ENCODE data around the gene SSTR3. TPM values are rescaled to one million over a fixed set of nuclear protein-coding genes. Genes with fewer than 3 reads are reported as not detected.

The SSTR3 gene
- total and polyA plus RNA-seq, 9 of the 15 experiments (the other 6 are each of a cell fraction or from before 2014, with no cell fraction given), result 0.03 TPM; not detected in 8

DNA sequence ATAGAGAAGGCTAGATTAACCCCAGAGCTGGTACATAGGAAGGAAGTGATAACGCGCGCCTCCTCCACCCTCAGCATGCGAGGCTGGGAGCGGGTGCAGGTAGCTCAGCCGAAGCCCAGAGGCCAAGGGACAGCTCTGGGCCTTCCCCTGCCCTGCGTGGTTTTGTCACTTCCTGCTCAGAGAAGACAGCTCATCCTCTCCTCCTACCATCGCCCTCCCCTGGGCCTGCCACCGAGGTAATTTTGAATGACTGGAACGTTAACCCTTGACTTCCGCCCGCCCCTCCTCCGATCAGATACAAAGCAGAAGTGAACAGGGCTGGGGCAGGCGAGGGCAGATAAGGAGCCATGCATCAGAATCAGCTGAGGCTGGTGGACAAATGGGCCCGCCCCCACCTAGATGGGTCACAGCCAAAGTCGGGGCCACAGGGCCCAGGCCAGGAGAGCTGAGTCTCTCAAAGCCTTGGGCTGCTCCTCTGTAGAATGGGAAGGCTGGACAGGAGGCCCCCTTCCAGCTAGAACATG, 30.2 kb upstream of the SSTR3 start (continued):
- TF ChIP-seq POLR2AphosphoS5 (IDR thresholded peaks at IDR 0.05; ENCODE audit: control insufficient read depth, insufficient read depth, low read depth, low read length) (peak; percentile 94), TBL1XR1 (IDR thresholded peaks at IDR 0.05; ENCODE audit: low read length in 2 of 2) (peak; percentile 52 to 74; a peak in 3 of 4 replicates), NUFIP1 (IDR thresholded peaks at IDR 0.05; ENCODE audit: partially characterized antibody) (no peak), NFIX (CRISPR knock-in tag; IDR thresholded peaks at IDR 0.05; ENCODE audit: low read depth) (no peak), FOXA3 (CRISPR knock-in tag; conservative IDR thresholded peaks at IDR 0.05 in 1 of 2, IDR thresholded peaks at IDR 0.05 in 1 of 2) (no peak), PCBP1 (IDR thresholded peaks at IDR 0.05; ENCODE audit: low read depth, low read length, poor library complexity, severe bottlenecking) (no peak), ZNF354B (CRISPR knock-in tag; IDR thresholded peaks at IDR 0.05) (no peak), STAG1 (CRISPR knock-in tag; IDR thresholded peaks at IDR 0.05; ENCODE audit: borderline replicate concordance) (no peak), SPI1 (IDR thresholded peaks at IDR 0.05; ENCODE audit: borderline replicate concordance, low read depth, low read length) (peak; percentile 96), POLR3A (IDR thresholded peaks at IDR 0.05; ENCODE audit: borderline replicate concordance, extremely low read depth, insufficient read depth, insufficient read length) (no peak), ZNF583 (CRISPR knock-in tag; IDR thresholded peaks at IDR 0.05) (0 out of 2 replicates have a peak, but pooled peaks have one; percentile 59), CBFA2T2 (conservative IDR thresholded peaks at IDR 0.05) (peak; percentile 89), CBX8 (IDR thresholded peaks at IDR 0.05; ENCODE audit: borderline replicate concordance, extremely low read depth, low read depth, low read length, poor library complexity, severe bottlenecking) (no peak), TCF3 (CRISPR knock-in tag; IDR thresholded peaks at IDR 0.05) (peak; percentile 91), ZBTB1 (CRISPR knock-in tag; IDR thresholded peaks at IDR 0.05; ENCODE audit: borderline replicate concordance, low read depth) (no peak), MCM3 (IDR thresholded peaks at IDR 0.05) (no peak), RCOR1 (IDR thresholded peaks at IDR 0.05; ENCODE audit: borderline replicate concordance in 1 of 2, low read depth in 2 of 2, low read length in 2 of 2) (peak in 1 of 2 experiments; percentile 87; a peak in 3 of 4 replicates), CTBP1 (IDR thresholded peaks at IDR 0.05; ENCODE audit: borderline replicate concordance) (peak; percentile 91)
- TF ChIP-seq, protein P1, sequence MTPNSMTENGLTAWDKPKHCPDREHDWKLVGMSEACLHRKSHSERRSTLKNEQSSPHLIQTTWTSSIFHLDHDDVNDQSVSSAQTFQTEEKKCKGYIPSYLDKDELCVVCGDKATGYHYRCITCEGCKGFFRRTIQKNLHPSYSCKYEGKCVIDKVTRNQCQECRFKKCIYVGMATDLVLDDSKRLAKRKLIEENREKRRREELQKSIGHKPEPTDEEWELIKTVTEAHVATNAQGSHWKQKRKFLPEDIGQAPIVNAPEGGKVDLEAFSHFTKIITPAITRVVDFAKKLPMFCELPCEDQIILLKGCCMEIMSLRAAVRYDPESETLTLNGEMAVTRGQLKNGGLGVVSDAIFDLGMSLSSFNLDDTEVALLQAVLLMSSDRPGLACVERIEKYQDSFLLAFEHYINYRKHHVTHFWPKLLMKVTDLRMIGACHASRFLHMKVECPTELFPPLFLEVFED (CRISPR knock-in tag; conservative IDR thresholded peaks at IDR 0.05), result 0 out of 2 replicates have a peak, but pooled peaks have one; percentile 23
- TF ChIP-seq, protein P2, sequence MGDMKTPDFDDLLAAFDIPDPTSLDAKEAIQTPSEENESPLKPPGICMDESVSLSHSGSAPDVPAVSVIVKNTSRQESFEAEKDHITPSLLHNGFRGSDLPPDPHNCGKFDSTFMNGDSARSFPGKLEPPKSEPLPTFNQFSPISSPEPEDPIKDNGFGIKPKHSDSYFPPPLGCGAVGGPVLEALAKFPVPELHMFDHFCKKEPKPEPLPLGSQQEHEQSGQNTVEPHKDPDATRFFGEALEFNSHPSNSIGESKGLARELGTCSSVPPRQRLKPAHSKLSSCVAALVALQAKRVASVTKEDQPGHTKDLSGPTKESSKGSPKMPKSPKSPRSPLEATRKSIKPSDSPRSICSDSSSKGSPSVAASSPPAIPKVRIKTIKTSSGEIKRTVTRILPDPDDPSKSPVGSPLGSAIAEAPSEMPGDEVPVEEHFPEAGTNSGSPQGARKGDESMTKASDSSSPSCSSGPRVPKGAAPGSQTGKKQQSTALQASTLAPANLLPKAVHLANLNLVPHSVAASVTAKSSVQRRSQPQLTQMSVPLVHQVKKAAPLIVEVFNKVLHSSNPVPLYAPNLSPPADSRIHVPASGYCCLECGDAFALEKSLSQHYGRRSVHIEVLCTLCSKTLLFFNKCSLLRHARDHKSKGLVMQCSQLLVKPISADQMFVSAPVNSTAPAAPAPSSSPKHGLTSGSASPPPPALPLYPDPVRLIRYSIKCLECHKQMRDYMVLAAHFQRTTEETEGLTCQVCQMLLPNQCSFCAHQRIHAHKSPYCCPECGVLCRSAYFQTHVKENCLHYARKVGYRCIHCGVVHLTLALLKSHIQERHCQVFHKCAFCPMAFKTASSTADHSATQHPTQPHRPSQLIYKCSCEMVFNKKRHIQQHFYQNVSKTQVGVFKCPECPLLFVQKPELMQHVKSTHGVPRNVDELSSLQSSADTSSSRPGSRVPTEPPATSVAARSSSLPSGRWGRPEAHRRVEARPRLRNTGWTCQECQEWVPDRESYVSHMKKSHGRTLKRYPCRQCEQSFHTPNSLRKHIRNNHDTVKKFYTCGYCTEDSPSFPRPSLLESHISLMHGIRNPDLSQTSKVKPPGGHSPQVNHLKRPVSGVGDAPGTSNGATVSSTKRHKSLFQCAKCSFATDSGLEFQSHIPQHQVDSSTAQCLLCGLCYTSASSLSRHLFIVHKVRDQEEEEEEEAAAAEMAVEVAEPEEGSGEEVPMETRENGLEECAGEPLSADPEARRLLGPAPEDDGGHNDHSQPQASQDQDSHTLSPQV (IDR thresholded peaks at IDR 0.05), result peak; percentile 88

All from K562 (cell line).